ENCODE data around the gene CUTA.

The CUTA gene

DNA sequence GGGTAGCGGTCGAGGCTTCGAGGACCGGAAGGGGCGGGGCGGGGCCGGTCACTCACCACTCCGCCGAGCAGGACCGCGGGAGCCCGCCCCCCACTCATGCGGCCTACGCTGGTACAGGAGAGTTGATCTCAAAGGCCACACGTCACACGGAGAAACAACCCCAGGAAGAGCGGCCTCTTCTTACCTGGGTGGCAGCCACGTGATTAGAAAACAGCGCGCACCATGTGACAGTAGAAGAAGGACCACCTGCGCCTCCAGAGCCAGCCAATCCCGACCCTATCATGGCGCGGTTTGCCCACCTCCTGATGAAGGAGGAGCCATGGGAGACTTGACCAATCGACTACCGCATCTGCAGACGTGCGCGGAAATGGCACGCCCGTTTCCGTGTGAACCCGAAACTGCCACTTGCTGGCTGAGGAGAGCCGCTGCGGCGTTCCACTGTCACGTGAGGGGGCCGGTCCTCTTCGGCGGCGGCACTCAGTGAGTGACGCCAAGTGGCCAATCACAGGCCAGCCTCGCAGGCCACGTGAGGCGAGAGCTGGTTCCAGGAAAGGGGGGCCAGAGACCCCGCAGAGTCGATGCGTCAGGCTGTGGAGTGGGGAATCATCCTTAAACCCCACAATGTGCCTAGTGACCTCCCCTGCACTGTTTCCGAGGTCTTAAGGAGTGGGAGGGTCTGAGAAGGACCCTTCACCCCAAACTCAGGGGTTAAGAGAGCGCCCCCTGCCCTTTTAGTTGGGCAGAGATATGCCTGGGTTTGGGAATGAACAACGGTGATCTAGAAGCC is at the start of gene CUTA:
TSS of gene CUTA (minus strand) at position 205 of the 787 bp plus-strand sequence. CDS start at position 98, 107 bp downstream.
- DNase-seq, result peak; percentile 99

- no peak for DNase-seq
These were observed 49.2 kb upstream of the CUTA start for GRCh38 chr6:33467091-33467490.

GRCh38 chr6:33466075-33466735 is 48.3 kb upstream of the CUTA start:
- DNase-seq, result no peak

DNA sequence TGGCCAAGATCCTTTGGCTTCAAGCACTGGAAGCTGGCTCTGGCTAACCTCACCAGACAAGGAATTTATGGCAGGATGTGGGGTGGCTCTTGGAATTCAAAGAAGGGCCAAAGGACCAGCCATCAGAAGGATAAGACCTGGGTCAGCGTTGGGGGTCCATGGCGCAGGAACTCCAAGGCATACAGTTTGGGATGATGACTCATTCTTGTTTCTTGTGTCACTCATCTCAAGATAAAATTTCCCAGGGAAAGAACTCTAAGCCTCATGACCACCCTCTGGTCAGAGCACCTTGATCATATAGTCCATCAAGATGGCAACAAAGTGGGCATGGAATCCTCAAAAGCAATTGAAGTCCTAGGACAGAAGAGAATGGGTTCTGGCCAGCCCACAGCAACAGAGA is 41.3 kb upstream of the CUTA start:
- no peak for DNase-seq

DNA sequence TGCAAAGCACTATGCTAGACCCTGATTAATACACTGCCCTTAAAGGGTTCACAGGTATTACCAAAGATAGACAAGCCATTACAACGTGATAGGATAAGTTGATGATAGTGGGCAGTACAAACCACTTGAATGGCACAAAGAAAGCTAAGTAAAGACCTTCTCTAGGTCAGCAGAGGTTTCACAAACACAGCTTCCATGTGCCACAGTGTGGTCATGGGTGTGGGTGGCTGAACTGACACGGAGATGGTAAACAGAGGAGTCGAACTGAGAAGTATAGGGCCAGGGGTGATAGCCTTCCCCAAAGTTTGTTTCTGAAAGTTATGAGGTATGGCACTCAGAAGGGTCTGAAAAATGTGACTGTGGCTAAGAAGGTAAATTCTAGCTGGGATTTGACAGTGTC is 40.8 kb upstream of the CUTA start:
- DNase-seq, result no peak

DNA sequence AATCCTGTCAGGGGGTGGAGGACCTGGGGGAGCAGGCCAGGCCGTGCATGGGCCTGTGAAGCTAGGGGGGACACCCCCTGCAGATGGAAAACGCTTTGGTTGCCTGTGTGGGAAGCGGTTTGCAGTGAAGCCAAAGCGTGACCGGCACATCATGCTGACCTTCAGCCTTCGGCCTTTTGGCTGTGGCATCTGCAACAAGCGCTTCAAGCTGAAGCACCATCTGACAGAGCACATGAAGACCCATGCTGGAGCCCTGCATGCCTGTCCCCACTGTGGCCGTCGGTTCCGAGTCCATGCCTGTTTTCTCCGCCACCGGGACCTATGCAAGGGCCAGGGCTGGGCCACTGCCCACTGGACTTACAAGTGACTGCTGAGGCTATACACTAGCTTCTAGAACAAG is 38.2 kb upstream of the CUTA start:
- DNase-seq, result no peak

DNA sequence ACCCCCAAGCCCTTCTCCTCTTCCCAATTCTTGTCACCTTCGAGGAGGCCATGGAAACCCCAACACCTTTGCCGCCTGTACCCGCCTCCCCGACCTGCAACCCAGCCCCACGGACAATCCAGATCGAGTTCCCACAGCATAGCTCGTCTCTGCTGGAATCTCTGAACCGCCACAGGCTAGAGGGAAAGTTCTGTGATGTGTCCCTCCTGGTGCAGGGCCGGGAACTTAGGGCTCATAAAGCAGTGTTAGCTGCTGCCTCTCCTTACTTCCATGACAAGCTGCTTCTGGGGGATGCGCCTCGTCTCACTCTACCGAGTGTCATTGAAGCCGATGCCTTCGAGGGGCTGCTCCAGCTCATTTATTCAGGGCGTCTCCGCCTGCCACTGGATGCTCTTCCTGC is 37.1 kb upstream of the CUTA start:
- DNase-seq, result no peak

GRCh38 chr6:33454009-33454946 is 36.4 kb upstream of the CUTA start, which contains the start of gene ZBTB9:
ZBTB9 (plus strand) TSS chr6:33454576; CDS start chr6:33455101, 525 bp downstream.
- peak; percentile 96 for DNase-seq

DNA sequence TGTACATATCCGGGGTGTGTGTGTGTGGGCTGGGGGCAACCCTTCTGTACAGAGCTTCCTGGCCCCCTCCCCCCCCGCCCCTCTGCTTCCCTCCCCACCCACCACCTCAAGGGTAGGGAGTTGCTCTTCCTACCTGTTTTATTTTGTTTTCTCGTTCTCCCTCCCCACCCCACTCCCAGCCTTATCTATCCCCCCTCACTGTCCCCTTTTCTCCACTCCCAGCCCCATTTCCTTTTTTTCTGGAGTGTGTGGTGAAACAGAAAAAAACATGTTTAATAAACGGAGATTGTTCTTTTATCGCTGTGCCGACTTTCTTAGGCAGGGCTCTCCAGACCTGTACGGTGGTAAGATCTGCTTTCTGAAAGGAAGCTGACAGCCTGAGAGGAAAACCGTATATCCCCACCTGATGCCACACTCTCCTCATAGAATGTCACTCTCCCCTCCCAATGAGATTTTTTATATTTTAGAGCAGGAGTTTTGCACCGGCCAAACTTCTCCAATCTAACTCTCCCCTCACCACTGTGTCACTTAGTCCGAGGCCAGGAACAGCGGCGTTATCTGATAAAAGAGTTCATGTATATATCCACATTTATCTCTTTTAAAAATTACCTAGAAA is 35.6 kb upstream of the CUTA start:
- DNase-seq, result no peak

- DNase-seq, result no peak
These were observed 34.6 kb upstream of the CUTA start for GRCh38 chr6:33452496-33452895.

DNA sequence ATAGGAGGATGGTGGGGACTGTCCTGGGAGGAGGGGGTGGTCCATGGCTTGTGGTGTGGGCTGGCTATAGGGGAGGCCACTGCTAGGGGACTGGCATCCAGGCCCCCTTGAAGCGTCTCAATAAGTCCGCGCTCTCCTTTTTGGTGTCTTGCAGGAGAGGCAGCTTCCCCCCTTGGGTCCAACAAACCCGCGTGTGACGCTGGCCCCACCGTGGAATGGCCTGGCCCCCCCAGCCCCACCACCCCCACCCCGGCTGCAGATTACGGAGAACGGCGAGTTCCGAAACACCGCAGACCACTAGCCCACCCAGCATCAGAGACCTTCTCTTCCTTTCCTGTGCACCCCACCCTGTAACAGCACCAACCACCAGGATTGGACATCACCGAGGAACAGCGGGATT is 33.7 kb upstream of the CUTA start:
- DNase-seq, result no peak

DNA sequence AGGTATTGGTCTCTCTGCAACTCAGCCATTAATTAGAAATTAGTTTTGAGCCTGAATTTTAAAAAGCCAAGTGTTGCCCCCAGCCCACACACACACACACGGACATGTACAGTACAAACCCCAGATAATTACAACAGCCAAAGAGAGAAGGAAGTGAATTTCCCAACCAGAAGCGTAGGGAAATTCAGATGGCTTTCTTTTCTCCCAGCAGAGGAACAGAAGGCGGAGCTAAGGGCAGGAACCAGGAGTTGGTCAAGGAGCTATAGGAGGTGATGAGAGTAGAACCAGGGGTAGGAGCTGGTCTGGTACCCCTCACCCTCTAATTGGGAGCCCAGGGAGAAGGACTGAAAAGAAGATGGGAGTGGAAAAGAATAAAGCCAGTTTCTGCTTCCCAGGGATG is 32.5 kb upstream of the CUTA start:
- DNase-seq, result no peak

- DNase-seq, result no peak
These were observed 28.4 kb upstream of the CUTA start for GRCh38 chr6:33446356-33446755.

DNA sequence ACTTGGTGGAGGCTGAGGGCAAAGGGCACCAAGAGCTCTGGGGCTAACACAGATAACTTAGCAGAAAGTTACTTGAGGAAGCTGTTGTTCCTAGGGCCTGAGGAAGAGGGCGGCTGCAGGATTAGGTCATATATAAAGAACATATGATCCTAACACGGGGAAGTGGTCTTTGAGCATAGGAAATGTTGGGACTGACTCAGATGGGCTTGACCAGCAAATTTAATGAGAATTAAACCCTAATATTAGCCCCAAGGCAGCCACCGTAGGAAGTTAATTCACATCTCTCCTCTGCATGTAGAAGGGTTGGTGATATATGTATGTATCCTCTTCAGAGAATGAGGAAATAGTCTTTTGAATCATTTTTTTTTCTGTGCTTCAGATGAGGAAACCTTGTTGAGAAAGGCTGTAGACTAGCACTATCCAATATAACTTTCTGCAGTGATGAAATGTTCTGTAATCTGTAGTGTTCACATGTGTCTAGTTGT is 27.3 kb upstream of the CUTA start:
- no peak for DNase-seq

GRCh38 chr6:33443619-33444504 is 26.0 kb upstream of the CUTA start:
- DNase-seq, result no peak

DNA sequence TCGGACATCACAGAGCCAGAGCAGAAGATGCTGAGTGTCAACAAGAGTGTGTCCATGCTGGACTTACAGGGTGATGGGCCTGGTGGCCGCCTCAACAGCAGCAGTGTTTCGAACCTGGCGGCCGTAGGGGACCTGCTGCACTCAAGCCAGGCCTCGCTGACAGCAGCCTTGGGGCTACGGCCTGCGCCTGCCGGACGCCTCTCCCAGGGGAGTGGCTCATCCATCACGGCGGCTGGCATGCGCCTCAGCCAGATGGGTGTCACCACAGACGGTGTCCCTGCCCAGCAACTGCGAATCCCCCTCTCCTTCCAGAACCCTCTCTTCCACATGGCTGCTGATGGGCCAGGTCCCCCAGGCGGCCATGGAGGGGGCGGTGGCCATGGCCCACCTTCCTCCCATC is 25.1 kb upstream of the CUTA start:
- no peak for DNase-seq

DNA sequence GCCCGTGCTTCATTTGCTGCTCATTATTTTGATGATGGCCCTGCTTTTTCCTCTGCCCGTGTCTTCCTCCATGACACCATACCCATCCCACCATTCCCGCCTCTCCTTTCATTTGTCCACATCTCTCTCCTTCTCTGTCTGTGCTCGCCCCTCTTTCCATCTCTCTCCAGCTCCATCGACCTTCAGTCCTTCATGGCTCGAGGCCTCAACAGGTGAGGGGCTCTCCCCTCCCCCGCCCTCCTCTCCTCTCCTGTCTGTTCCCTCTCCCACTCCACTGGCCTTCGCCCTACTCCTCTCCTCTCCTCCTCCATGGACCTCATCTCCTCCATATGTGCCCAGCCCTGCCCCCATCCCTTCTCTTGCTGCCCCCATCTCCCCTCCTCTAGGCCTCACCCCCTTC is 24.4 kb upstream of the CUTA start:
- DNase-seq, result no peak

- DNase-seq, result no peak
These were observed 23.6 kb upstream of the CUTA start for GRCh38 chr6:33441457-33441856.

- no peak for DNase-seq
These were observed 22.9 kb upstream of the CUTA start for GRCh38 chr6:33440649-33441309.

GRCh38 chr6:33439956-33440648 is 22.2 kb upstream of the CUTA start:
- no peak for DNase-seq
